Psoas muscle (tissue), 8 donors: ENCODE results near the gene CCL20. TPM values are rescaled to one million over a fixed set of nuclear protein-coding genes. Genes with fewer than 3 reads are reported as not detected.

Experiments used
- ATAC-seq, 4 donors: fragments of 200-7000 bp; cut with Tn5 transposase; one replicate each; pipeline ENCODE4 v1.9.1; 2020; ENCODE audit warnings: moderate library complexity in 3 of 4, mild to moderate bottlenecking in 2 of 4
- DNase-seq, 2 donors: peaks; one replicate each; pipeline ENCODE4 v3.0.0-alpha.2; 2020
- H3K27ac ChIP-seq: fragments of 200-600 bp; one replicate; pipeline ENCODE4 v1.8.0; 2022
- H3K27me3 ChIP-seq, 3 donors: fragments of 200-600 bp in 1 of 3; one replicate each; pipeline versions ENCODE4 v1.6.1 to v1.8.0; 2013 to 2022; ENCODE audit warnings: low read length in 2 of 3, mild to moderate bottlenecking in 2 of 3, moderate library complexity in 1 of 3; ENCODE audit not compliant: insufficient read depth in 3 of 3
- H3K36me3 ChIP-seq, 2 donors: fragments of 200-600 bp in 1 of 2; one replicate each; pipeline versions ENCODE4 v1.6.1 to v1.8.0; 2013 to 2022; ENCODE audit warnings: low read depth in 1 of 2, mild to moderate bottlenecking in 1 of 2, moderate library complexity in 1 of 2; ENCODE audit not compliant: insufficient read depth in 1 of 2
- H3K4me1 ChIP-seq: fragments of 200-600 bp; one replicate; pipeline ENCODE4 v1.8.0; 2022
- H3K4me3 ChIP-seq: fragments of 200-600 bp; one replicate; pipeline ENCODE4 v1.8.0; 2022; ENCODE audit warnings: mild to moderate bottlenecking
- H3K9me3 ChIP-seq: fragments of 200-600 bp; one replicate; pipeline ENCODE4 v1.8.0; 2022
- whole genome bisulfite sequencing, 3 donors: extraction: QIAGEN DNeasy Blood & Tissue Kit; methylation state at CpG; one replicate each; pipeline versions ENCODE4 v1.1.6 to v1.1.7; 2013; 5-methylcytosine and 5-hydroxymethylcytosine counted together
- intact Hi-C, 2 donors: fragments of 100-400 bp; cut with DNase I; formaldehyde crosslinking; loops; one replicate each; pipeline versions ENCODE4 v1.11.0 to v1.14.2; 2022
- polyA plus RNA-seq, 3 donors: library from polyadenylated mRNA; stranded (reverse); fragments of 200-250 nt; gene quantifications; one replicate each; pipeline ENCODE4 v1.2.3, GENCODE V29; 2013
- total RNA-seq, 4 donors: library from RNA; stranded (reverse); fragmentation: NEBNext Ultra II Directional in 2 of 4; extraction: Animal tissue kit (Norgen Biotek cat#: 25700) in 2 of 4; gene quantifications; one replicate each; pipeline versions ENCODE4 v1.2.1 to v1.2.4, GENCODE V29; 2021 to 2023
- TF ChIP-seq, protein P1 (sequence below): fragments of 200-600 bp; IDR thresholded peaks from one replicate; pipeline ENCODE4 v1.8.0; 2022; ENCODE audit warnings: antibody characterized with exemption
- donor health status: healthy with polysubstance abuse.
- donor health status: DM: no; HTN: no; CAD: no; lungs with moderate emphysema.
- donor health status: Bipolar disorder and iron deficiency.
- donor health status: healthy.
- donor health status: DM: yes; HTN: yes; CAD: no.
- donor health status: DM: no; HTN: no; CAD: no.
- donor health status: DM: no; HTN: no; CAD: no.
- donor health status: DM: yes; HTN: yes; CAD: no.

Gene CCL20
- total and polyA plus RNA-seq, 7 donors, result 0.18 to 0.92 (median 0.48) TPM; not detected in 3

DNA sequence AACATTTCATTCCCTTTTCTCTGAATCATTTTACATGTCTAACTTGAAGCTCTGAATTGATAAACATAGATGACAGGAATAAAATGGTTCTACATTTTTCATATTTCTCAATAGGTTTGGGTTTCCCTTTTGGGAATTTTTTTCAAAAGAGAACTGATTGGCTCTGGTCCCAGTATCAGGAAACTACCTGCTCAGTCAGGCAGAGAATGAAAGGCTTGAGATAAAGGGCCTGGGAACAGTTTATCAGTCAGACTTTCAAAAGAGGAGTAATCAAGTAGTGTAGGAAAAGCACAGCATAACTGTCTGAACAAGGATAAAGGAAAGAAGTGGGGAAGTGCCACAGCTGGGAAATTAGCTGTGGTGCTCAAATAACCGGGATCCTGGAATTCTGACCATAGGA is 28.3 kb upstream of the CCL20 start:
- Histone ChIP-seq H3K36me3 (no peaks in the 10 kb centered on the region), H3K27me3 (peaks cover 0 to 7% (median 4%) of the 10 kb centered on the region in 3 donors), H3K27ac (no peak overlapping the region), H3K4me1 (no peaks in the 10 kb centered on the region), H3K9me3 (no peaks in the 10 kb centered on the region), H3K4me3 (no peak overlapping the region)
- TF ChIP-seq, protein P1, sequence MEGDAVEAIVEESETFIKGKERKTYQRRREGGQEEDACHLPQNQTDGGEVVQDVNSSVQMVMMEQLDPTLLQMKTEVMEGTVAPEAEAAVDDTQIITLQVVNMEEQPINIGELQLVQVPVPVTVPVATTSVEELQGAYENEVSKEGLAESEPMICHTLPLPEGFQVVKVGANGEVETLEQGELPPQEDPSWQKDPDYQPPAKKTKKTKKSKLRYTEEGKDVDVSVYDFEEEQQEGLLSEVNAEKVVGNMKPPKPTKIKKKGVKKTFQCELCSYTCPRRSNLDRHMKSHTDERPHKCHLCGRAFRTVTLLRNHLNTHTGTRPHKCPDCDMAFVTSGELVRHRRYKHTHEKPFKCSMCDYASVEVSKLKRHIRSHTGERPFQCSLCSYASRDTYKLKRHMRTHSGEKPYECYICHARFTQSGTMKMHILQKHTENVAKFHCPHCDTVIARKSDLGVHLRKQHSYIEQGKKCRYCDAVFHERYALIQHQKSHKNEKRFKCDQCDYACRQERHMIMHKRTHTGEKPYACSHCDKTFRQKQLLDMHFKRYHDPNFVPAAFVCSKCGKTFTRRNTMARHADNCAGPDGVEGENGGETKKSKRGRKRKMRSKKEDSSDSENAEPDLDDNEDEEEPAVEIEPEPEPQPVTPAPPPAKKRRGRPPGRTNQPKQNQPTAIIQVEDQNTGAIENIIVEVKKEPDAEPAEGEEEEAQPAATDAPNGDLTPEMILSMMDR, result no peak
- DNase-seq, result no peak
- ATAC-seq, result no peak
- WGBS, 3 donors, result 17 to 28% (median 26%) methylated on average over 1 of the region's 1 CpG
- intact Hi-C loops, result no loop called here

DNA sequence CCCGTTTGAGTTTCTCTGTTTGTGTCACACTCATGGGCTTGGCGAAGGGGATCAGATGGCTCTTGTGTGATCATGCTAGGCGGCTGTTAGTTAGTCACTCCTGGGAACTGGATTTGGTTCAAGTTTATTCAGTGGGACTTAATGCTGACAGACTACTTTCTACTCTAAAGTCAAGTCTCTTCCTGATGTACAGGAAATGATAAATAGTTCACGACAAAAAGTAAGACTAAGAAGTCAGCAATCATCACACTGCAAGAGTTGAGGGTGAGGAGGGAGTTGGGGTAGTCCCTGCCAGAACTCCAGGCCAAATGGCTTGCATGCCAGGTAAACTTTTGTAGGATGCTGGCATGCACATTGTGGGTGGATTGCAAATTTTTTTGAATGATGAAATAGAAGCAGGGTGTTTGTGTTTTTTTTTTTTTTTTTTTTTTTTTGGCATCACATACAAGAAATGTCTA is 25.1 kb upstream of the CCL20 start:
- no peak overlapping the region for H3K27ac ChIP-seq
- no peaks in the 10 kb centered on the region for H3K9me3 ChIP-seq
- ATAC-seq, result no peak
- 65 to 70% (median 67%) methylated on average over 4 of the region's 4 CpGs for WGBS, 3 donors
- DNase-seq, result no peak
- intact Hi-C loops, result no loop called here
- H3K36me3 ChIP-seq, result no peaks in the 10 kb centered on the region
- TF ChIP-seq, protein P1, result no peak
- no peak overlapping the region for H3K4me3 ChIP-seq
- H3K27me3 ChIP-seq, result peaks cover 0 to 7% (median 4%) of the 10 kb centered on the region in 3 donors
- H3K4me1 ChIP-seq, result no peaks in the 10 kb centered on the region

DNA sequence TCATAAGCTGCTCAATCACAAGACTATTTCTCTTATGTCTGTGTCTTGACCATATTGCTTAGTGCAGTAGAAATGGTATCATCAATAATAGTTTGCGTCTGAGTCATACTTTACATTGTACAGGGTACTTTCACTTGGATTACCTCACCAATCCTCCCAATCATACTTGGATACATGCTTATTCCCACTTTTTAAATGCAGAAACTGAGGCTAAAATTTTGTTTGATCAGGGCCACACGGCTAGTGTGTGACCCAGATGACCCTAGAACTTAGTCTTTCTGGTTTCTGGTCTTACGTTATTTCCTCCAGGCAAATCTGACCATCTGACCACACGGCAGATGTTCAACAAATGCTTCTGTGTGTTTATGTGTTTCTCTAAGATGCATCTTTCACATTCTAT is 23.8 kb upstream of the CCL20 start:
- DNase-seq (no peak), ATAC-seq (no peak)
- intact Hi-C loops, result no loop called here
- Histone ChIP-seq H3K27me3 (peaks cover 0 to 7% (median 4%) of the 10 kb centered on the region in 3 donors), H3K4me3 (no peak overlapping the region), H3K27ac (no peak overlapping the region), H3K36me3 (no peaks in the 10 kb centered on the region), H3K4me1 (no peaks in the 10 kb centered on the region), H3K9me3 (no peaks in the 10 kb centered on the region)
- TF ChIP-seq, protein P1, result no peak
- 65 to 73% (median 73%) methylated on average over 4 of the region's 4 CpGs for WGBS, 3 donors

DNA sequence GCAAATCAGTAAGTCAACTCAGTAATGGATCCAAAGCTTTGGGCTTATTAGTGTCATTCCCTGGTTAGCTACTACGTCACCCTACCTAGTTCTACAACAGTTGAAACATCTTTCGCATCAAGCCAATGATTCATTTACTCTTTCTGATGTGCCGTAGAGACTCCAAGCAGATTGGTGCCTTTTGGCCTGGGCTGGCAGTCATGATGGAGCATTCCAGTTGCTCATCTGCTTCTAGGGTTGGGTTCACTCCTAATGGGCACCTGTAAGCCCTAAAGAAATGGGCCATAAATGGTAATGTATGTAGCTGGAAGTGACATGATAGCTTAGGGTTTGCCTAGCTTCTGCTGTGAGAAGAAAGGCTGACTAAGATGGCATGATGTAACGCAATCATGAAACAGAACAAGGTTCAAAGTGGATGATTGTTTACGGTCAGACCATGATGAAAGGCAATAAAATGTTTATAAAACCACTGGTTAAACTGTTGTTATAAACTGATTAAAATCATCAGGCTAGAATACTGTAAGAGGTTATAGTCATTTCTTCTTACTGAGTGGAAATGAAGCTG is 20.4 kb upstream of the CCL20 start:
- no peaks in the 10 kb centered on the region for H3K4me1 ChIP-seq
- no peak for ATAC-seq
- no peaks in the 10 kb centered on the region for H3K36me3 ChIP-seq
- no peaks in the 10 kb centered on the region for H3K9me3 ChIP-seq
- intact Hi-C loops, result no loop called here
- TF ChIP-seq, protein P1, result no peak
- WGBS, 3 donors, result 88 to 93% (median 89%) methylated on average over 5 of the region's 5 CpGs
- no peak for DNase-seq
- H3K4me3 ChIP-seq, result no peak overlapping the region
- no peak overlapping the region for H3K27ac ChIP-seq
- H3K27me3 ChIP-seq, result no peaks in the 10 kb centered on the region
